ENCODE results near the gene TTYH3. TPM values are rescaled to one million over a fixed set of nuclear protein-coding genes. Genes with fewer than 3 reads are reported as not detected.

TTYH3 gene
- total and polyA plus RNA-seq, 2 of the 13 experiments (the other 11 are each of a cell fraction or from before 2014, with no cell fraction given) = 26.3 to 50.0 TPM

DNA sequence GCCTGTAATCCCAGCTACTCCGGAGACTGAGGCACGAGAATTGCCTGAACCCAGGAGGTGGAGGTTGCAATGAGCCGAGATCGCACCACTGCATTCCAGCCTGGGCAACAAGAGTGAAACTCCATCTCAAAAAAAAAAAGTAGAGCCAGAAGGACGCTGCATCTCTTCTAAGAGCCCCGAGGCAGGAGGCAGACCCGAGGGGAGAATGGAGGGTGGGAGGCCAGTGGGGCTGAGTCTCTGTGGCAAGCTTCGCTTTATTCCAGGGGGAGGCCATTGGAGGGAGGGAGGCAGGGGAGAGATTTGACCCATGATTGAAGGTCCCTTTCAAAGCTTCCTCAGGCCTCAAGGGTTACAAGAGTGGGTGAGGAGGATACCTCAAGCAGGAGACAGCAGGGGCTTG, 18.7 kb downstream of the TTYH3 start:
- FAIRE-seq = no peak
- WGBS (ENCODE audit: low lambda C conversion rate) = 85% methylated on average over 8 of the region's 8 CpGs
- Histone ChIP-seq H3K36me3 (replicated peaks in 1 of 2; ENCODE audit: control insufficient read depth in 1 of 2, insufficient read depth in 2 of 2, low read length in 2 of 2) (peaks cover 20 to 26% of the 10 kb centered on the region in 2 experiments; a peak in 4 of 5 replicates), H3K79me2 (ENCODE audit: insufficient read depth, low read length) (no peaks in the 10 kb centered on the region), H3K4me3 (replicated peaks in 1 of 3; ENCODE audit: insufficient read depth in 1 of 3, low read depth in 2 of 3, low read length in 3 of 3) (no peak overlapping the region), H3K4me2 (ENCODE audit: low read depth, low read length) (no peak overlapping the region), H3K27me3 (ENCODE audit: control insufficient read depth in 1 of 2, insufficient read depth in 2 of 2, low read length in 2 of 2) (no peaks in the 10 kb centered on the region), H3K4me1 (ENCODE audit: insufficient read depth, low read length) (no peaks in the 10 kb centered on the region; the same call in 1 of the 2 replicates), H3K27ac (ENCODE audit: extremely low read length, insufficient read depth, low read length) (no peak overlapping the region), H4K20me1 (ENCODE audit: insufficient read depth, low read length) (peaks cover 12% of the 10 kb centered on the region; the same call in 1 of the 2 replicates), H3K9ac (ENCODE audit: insufficient read depth, low read depth, low read length) (no peak overlapping the region), H2AFZ (ENCODE audit: low read length) (no peak overlapping the region), H3K9me3 (ENCODE audit: low read length) (no peaks in the 10 kb centered on the region)
- in situ Hi-C loops (cut with HindIII; ENCODE audit: extremely low pct_ligation_motif_present, low pct_unique_long_range_greater_than_20kb) = no loop called here
- no peak for DNase-seq (ENCODE audit: low spot score)
- ChIA-PET POLR2A (no interaction called here), CTCF (ENCODE audit: low intra/inter-chr PET ratio, low total read pairs) (interaction anchor here (1.0 to 1.5 kb wide), 2 partner anchors 12 to 42 kb away, joined by 3 to 7 read pairs; no protein-coding TSS in a partner anchor)
- intact Hi-C loops (cut with micrococcal nuclease; ENCODE audit: unreplicated experiment) = loop anchor here (5.0 kb wide), 1 partner anchor 43 kb away; no protein-coding TSS in a partner anchor
- TF ChIP-seq PRMT3 (CRISPR knock-in tag; IDR thresholded peaks at IDR 0.05; ENCODE audit: borderline replicate concordance, low read depth) (no peak), ZNF589 (CRISPR knock-in tag; conservative IDR thresholded peaks at IDR 0.05) (no peak), ZNF792 (CRISPR knock-in tag; IDR thresholded peaks at IDR 0.05) (no peak), NKX3-1 (CRISPR knock-in tag; IDR thresholded peaks at IDR 0.05) (no peak)
- TF ChIP-seq, protein P1, sequence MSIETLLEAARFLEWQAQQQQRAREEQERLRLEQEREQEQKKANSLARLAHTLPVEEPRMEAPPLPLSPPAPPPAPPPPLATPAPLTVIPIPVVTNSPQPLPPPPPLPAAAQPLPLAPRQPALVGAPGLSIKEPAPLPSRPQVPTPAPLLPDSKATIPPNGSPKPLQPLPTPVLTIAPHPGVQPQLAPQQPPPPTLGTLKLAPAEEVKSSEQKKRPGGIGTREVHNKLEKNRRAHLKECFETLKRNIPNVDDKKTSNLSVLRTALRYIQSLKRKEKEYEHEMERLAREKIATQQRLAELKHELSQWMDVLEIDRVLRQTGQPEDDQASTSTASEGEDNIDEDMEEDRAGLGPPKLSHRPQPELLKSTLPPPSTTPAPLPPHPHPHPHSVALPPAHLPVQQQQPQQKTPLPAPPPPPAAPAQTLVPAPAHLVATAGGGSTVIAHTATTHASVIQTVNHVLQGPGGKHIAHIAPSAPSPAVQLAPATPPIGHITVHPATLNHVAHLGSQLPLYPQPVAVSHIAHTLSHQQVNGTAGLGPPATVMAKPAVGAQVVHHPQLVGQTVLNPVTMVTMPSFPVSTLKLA (IDR thresholded peaks at IDR 0.05) = no peak
- no TSS peak for BruUV-seq (replicated peaks)
- ATAC-seq = no peak

DNA sequence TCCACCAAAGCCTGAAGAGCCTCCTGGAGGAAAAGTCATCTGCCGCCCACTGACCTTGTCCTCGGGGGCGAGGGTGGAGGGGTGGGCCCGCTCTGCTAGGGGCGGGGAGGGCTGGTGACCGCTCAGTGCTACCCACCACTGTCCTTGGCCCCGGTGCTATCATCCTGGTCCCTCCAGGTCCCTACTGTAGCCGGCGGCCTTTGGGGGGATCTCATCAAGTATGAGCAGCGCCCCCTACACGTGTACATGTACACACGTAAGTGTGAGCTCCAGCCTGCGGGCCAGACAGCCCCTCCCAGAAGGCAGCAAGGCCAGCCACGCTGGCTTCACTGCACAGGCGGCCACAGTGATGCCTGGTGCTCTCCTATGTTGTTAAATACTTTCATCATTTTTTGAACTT, 19.6 kb downstream of the TTYH3 start:
- Histone ChIP-seq H3K27ac (ENCODE audit: extremely low read length, insufficient read depth, low read length) (no peak overlapping the region), H3K4me3 (replicated peaks in 1 of 3; ENCODE audit: insufficient read depth in 1 of 3, low read depth in 2 of 3, low read length in 3 of 3) (no peak overlapping the region), H3K9ac (ENCODE audit: insufficient read depth, low read depth, low read length) (no peak overlapping the region), H3K36me3 (replicated peaks in 1 of 2; ENCODE audit: control insufficient read depth in 1 of 2, insufficient read depth in 2 of 2, low read length in 2 of 2) (peaks cover 20 to 30% of the 10 kb centered on the region in 2 experiments; a peak in 4 of 5 replicates), H4K20me1 (ENCODE audit: insufficient read depth, low read length) (peaks cover 10% of the 10 kb centered on the region; the same call in 1 of the 2 replicates), H3K4me2 (ENCODE audit: low read depth, low read length) (no peak overlapping the region), H3K9me3 (ENCODE audit: low read length) (no peaks in the 10 kb centered on the region), H3K79me2 (ENCODE audit: insufficient read depth, low read length) (no peaks in the 10 kb centered on the region), H2AFZ (ENCODE audit: low read length) (no peak overlapping the region), H3K27me3 (ENCODE audit: control insufficient read depth in 1 of 2, insufficient read depth in 2 of 2, low read length in 2 of 2) (no peaks in the 10 kb centered on the region), H3K4me1 (ENCODE audit: insufficient read depth, low read length) (no peaks in the 10 kb centered on the region; the same call in 1 of the 2 replicates)
- BruUV-seq (replicated peaks) = no TSS peak
- ATAC-seq = peak; percentile 75
- in situ Hi-C loops (cut with HindIII; ENCODE audit: extremely low pct_ligation_motif_present, low pct_unique_long_range_greater_than_20kb) (no loop called here), intact Hi-C loops (cut with micrococcal nuclease; ENCODE audit: unreplicated experiment) (loop anchor here (5.0 kb wide), 1 partner anchor 44 kb away; no protein-coding TSS in a partner anchor)
- CTCF ChIA-PET (ENCODE audit: low intra/inter-chr PET ratio, low total read pairs) = interaction anchor here (1.0 to 1.5 kb wide), 2 partner anchors 11 to 43 kb away, joined by 3 to 7 read pairs; no protein-coding TSS in a partner anchor
- POLR2A ChIA-PET = interaction anchor here (0.7 kb wide), 1 partner anchor 30 kb away, joined by 3 read pairs; no protein-coding TSS in a partner anchor
- peak; percentile 4 for FAIRE-seq
- peak; percentile 58 for DNase-seq (ENCODE audit: low spot score)
- 76% methylated on average over 6 of the region's 15 CpGs for WGBS (ENCODE audit: low lambda C conversion rate)
- TF ChIP-seq, protein P2, sequence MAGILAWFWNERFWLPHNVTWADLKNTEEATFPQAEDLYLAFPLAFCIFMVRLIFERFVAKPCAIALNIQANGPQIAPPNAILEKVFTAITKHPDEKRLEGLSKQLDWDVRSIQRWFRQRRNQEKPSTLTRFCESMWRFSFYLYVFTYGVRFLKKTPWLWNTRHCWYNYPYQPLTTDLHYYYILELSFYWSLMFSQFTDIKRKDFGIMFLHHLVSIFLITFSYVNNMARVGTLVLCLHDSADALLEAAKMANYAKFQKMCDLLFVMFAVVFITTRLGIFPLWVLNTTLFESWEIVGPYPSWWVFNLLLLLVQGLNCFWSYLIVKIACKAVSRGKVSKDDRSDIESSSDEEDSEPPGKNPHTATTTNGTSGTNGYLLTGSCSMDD (CRISPR knock-in tag; IDR thresholded peaks at IDR 0.05) = no peak
- TF ChIP-seq ZBTB38 (CRISPR knock-in tag; IDR thresholded peaks at IDR 0.05) = peak; percentile 61
- 0 out of 2 replicates have a peak, but pooled peaks have one; percentile 33 for TF ChIP-seq RAD21 (CRISPR knock-in tag; IDR thresholded peaks at IDR 0.05)
- TF ChIP-seq DR1 (CRISPR knock-in tag; IDR thresholded peaks at IDR 0.05) = no peak
- TF ChIP-seq, protein P3, sequence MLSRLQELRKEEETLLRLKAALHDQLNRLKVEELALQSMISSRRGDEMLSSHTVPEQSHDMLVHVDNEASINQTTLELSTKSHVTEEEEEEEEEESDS (CRISPR knock-in tag; IDR thresholded peaks at IDR 0.05; ENCODE audit: borderline replicate concordance) = no peak
- no peak for TF ChIP-seq HIVEP1 (CRISPR knock-in tag; IDR thresholded peaks at IDR 0.05)
- TF ChIP-seq, protein P4, sequence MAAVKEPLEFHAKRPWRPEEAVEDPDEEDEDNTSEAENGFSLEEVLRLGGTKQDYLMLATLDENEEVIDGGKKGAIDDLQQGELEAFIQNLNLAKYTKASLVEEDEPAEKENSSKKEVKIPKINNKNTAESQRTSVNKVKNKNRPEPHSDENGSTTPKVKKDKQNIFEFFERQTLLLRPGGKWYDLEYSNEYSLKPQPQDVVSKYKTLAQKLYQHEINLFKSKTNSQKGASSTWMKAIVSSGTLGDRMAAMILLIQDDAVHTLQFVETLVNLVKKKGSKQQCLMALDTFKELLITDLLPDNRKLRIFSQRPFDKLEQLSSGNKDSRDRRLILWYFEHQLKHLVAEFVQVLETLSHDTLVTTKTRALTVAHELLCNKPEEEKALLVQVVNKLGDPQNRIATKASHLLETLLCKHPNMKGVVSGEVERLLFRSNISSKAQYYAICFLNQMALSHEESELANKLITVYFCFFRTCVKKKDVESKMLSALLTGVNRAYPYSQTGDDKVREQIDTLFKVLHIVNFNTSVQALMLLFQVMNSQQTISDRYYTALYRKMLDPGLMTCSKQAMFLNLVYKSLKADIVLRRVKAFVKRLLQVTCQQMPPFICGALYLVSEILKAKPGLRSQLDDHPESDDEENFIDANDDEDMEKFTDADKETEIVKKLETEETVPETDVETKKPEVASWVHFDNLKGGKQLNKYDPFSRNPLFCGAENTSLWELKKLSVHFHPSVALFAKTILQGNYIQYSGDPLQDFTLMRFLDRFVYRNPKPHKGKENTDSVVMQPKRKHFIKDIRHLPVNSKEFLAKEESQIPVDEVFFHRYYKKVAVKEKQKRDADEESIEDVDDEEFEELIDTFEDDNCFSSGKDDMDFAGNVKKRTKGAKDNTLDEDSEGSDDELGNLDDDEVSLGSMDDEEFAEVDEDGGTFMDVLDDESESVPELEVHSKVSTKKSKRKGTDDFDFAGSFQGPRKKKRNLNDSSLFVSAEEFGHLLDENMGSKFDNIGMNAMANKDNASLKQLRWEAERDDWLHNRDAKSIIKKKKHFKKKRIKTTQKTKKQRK (IDR thresholded peaks at IDR 0.05; ENCODE audit: low read length) = no peak
- TF ChIP-seq SMC3 (IDR thresholded peaks at IDR 0.05; ENCODE audit: low read length) = peak; percentile 35; the same call in 1 of the 2 replicates

All from HepG2 (cell line).